GM10847 (cell line): ENCODE measurements around the gene AP1S3.
A peak's percentile ranks its signal among the peaks of the same experiment; 100 is the strongest.

Experiments used
- POLR2A ChIP-seq: IDR thresholded peaks from 2 replicates; pipeline ENCODE4 v1.6.1; 2011; ENCODE audit not compliant: insufficient read length; ENCODE audit errors: extremely low read depth

Gene AP1S3

GRCh38 chr2:223837287-223838061 lies at the start of gene AP1S3:
Gene AP1S3 (minus strand): TSS chr2:223837582. CDS start chr2:223837450, 132 bp downstream.
- peak; percentile 46 for TF ChIP-seq POLR2A

- TF ChIP-seq POLR2A = no peak
These were observed 49.7 kb upstream of the AP1S3 start for GRCh38 chr2:223887127-223887526.

- TF ChIP-seq POLR2A = no peak
These were observed 49.3 kb upstream of the AP1S3 start for GRCh38 chr2:223886726-223887125.

GRCh38 chr2:223884399-223884798 lies 47.0 kb upstream of the AP1S3 start:
- TF ChIP-seq POLR2A = no peak

- no peak for TF ChIP-seq POLR2A
These were observed 45.3 kb upstream of the AP1S3 start for GRCh38 chr2:223882715-223883114.

- TF ChIP-seq POLR2A = no peak
These were observed 43.4 kb upstream of the AP1S3 start for GRCh38 chr2:223880796-223881195.

GRCh38 chr2:223877721-223878410 lies 40.5 kb upstream of the AP1S3 start:
- no peak for TF ChIP-seq POLR2A

- TF ChIP-seq POLR2A = no peak
These were observed 36.3 kb upstream of the AP1S3 start for GRCh38 chr2:223873672-223874071.

- no peak for TF ChIP-seq POLR2A
These were observed 33.6 kb upstream of the AP1S3 start for GRCh38 chr2:223870840-223871611.

- no peak for TF ChIP-seq POLR2A
These were observed 30.6 kb upstream of the AP1S3 start for GRCh38 chr2:223868005-223868404.

- no peak for TF ChIP-seq POLR2A
These were observed 28.6 kb upstream of the AP1S3 start for GRCh38 chr2:223865907-223866508.

- TF ChIP-seq POLR2A = no peak
These were observed 27.7 kb upstream of the AP1S3 start for GRCh38 chr2:223865124-223865523.

GRCh38 chr2:223863491-223863890 lies 26.1 kb upstream of the AP1S3 start:
- TF ChIP-seq POLR2A = no peak

- no peak for TF ChIP-seq POLR2A
These were observed 23.7 kb upstream of the AP1S3 start for GRCh38 chr2:223860809-223861738.
